G401 (cell line): ENCODE measurements around the gene FKBP7. TPM values are rescaled to one million over a fixed set of nuclear protein-coding genes. Genes with fewer than 3 reads are reported as not detected.

Experiments
- DNase-seq: peaks from one replicate; pipeline ENCODE4 v3.0.0-alpha.2; 2015; ENCODE audit warnings: low spot score
- in situ Hi-C: cut with HindIII; loops from 2 replicates; pipeline ENCODE4 v1.10.0; 2016; ENCODE audit warnings: low sequenced_read_pairs, mixed read lengths
- total RNA-seq: library from RNA; depleted of rRNA; stranded (reverse); fragments of >200 nt; shearing (Covaris generic); gene quantifications from 2 replicates; pipeline ENCODE4 v1.2.3, GENCODE V29; 2014; rRNA removed

Gene FKBP7
- total RNA-seq, 1 experiment from 2014 or later = 11.0 TPM

DNA sequence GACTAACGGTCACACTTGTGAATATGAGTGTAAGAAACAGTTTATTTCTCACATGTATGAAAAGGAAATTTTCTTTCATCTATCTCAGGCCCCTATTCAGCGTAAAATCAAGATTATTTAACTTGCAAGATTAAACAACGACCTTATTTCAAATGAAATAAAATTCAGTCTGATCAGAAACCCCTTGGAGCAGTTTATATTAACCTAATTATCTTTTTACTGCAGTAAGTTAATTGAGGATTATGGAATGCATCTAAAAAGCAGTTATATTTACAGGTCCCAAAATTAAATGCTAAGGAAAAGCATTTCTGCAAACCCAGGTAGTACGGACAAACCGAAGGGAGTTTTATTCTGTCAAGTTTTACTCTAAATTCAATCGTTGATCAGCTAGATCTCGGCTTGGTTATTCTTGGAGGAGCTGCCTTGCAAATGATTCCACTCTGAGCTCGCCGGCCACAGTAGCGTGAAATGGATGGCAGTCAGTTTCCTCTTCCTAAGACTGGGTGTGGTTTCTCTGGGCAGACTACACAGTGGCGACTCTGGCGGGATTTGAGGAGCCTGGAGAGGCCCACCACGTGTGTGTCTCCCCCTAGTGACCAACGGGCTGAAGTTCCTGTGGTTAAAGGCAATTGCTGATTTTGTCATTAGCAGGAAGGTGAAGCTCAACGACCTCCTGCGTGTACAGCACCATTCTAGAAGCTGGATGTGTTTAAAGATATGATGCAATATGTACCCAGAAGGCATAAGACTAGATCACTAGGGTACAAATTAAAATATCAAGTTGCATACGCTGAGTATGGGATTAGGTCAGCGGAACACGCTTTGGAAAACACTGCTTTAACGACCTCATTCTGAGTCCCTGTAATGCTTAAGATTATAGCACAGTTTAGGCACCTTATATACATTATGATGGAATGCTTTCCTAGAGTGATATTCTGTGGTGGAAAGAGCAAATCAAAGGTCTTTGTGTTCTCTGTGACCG lies 63.8 kb downstream of the FKBP7 start:
- in situ Hi-C loops = no loop called here
- DNase-seq = peak; percentile 96

Other genes with a start within 250 kb of the FKBP7 start
- 72.1 and 77.8 TPM in 2 replicates for gene PRKRA, start 27.4 kb downstream of the FKBP7 start, total RNA-seq
- gene PJVK, start 27.2 kb downstream of the FKBP7 start, total RNA-seq = 0.98 and 3.4 TPM in 2 replicates
- 7.5 and 23.0 TPM in 2 replicates for gene PLEKHA3, start 1.9 kb upstream of the FKBP7 start, total RNA-seq